Testis (tissue), 2 donors: ENCODE results near the gene PAXX.

Experiments
- CTCF ChIP-seq, 3 experiments: fragments of 450-650 bp in 2 of 3; fragments of 200-600 bp in 1 of 3; sonication (generic) in 1 of 3; IDR thresholded peaks; one replicate each; pipeline ENCODE4 v1.5.1; 2016 to 2019; ENCODE audit warnings: antibody characterized with exemption in 3 of 3, mild to moderate bottlenecking in 2 of 3, moderate library complexity in 1 of 3
- POLR2A ChIP-seq: fragments of 450-650 bp; IDR thresholded peaks from one replicate; pipeline ENCODE4 v1.6.1; 2017; ENCODE audit warnings: antibody characterized with exemption, mild to moderate bottlenecking, moderate library complexity

- TF ChIP-seq POLR2A (no peak), CTCF (IDR thresholded peaks at IDR 0.05) (no peak)
These were observed 39.1 kb upstream of the PAXX start for GRCh38 chr9:136952876-136953770.
